H1 (cell line): Measurements from ENCODE around the gene CDH11. TPM values are rescaled to one million over a fixed set of nuclear protein-coding genes. Genes with fewer than 3 reads are reported as not detected.

Source experiments
- ASH2L ChIP-seq: fragments of 200-600, 300-600 bp; sonication (generic); IDR thresholded peaks from one replicate; pipeline ENCODE4 v1.7.1; 2017; ENCODE audit warnings: low read length
- CBX5 ChIP-seq: fragments of 300-800, 300-1000 bp; sonication (generic); IDR thresholded peaks from 2 replicates; pipeline ENCODE4 v1.7.1; 2016; ENCODE audit warnings: antibody characterized with exemption, low read length, low read depth
- JUND ChIP-seq: IDR thresholded peaks from 2 replicates; pipeline ENCODE4 v1.6.1; 2011; ENCODE audit warnings: mild to moderate bottlenecking, improper control_type of control experiment, low read length
- NANOG ChIP-seq: IDR thresholded peaks from 2 replicates; pipeline ENCODE4 v1.6.1; 2011; ENCODE audit warnings: low read length, low read depth, mild to moderate bottlenecking, inconsistent platforms; ENCODE audit not compliant: insufficient read depth, poor library complexity, severe bottlenecking
- TEAD4 ChIP-seq: IDR thresholded peaks from 2 replicates; pipeline ENCODE4 v1.6.1; 2012; ENCODE audit warnings: low read depth, low read length, inconsistent platforms, mixed read lengths
- polyA plus RNA-seq, 7 experiments: library from polyadenylated mRNA; depleted of rRNA in 3 of 7; stranded (reverse) in 5 of 7; unstranded in 2 of 7; fragments of >200 nt in 5 of 7; fragments of 200-250 nt in 2 of 7; gene quantifications; 1 replicate in 5 of 7; 2 replicates in 1 of 7; 4 replicates in 1 of 7; pipeline versions ENCODE4 v1.2.1 to v1.2.3, GENCODE V29; 2011 to 2013; ENCODE audit warnings: missing spikeins in 2 of 7, mixed read lengths in 2 of 7
- total RNA-seq: library from RNA; stranded (reverse); fragmentation: NEBNext Ultra II Directional; extraction: Animal tissue kit (Norgen Biotek cat#: 25700); gene quantifications from 2 replicates; pipeline ENCODE4 v1.2.1, GENCODE V29; 2021

Gene CDH11
- total and polyA plus RNA-seq, 2 of the 8 experiments (the other 6 are each of a cell fraction or from before 2014, with no cell fraction given): 3.3 to 8.4 TPM

DNA sequence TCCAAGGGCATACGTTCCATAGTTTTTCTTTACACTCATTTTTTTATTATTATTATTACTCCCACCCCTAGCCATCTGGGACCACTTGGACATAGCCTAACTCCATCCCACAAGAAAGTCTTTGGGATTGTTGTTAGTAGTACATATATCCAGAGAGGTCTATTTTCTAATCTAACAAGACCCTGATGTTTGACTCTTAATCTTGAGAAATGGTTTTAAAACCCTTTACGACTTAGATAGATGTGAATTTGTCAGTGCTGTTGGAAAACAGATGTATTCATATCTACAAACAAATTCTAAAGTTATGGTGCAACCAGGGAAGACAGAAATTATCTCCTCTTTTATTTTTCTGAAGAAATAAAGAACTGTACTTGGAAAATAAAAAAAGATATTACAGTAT lies 197.8 kb downstream of the CDH11 start (continued):
- TF ChIP-seq CBX5 (no peak), JUND (no peak), NANOG (no peak), TEAD4 (no peak), ASH2L (no peak)
